ENCODE data around the gene EHMT1. TPM values are rescaled to one million over a fixed set of nuclear protein-coding genes. Genes with fewer than 3 reads are reported as not detected.

EHMT1 gene
- polyA plus RNA-seq (ENCODE audit: insufficient read length in 10 of 10) = 10 to 100 TPM; 35.8 to 56.6 (median 46.2) TPM
- long read RNA-seq, donor 1, partial matches to known transcripts = 0 of 1 reads
- long read RNA-seq, donor 1, other reads (novel, unspliced or antisense) = 0 of 1 reads
- long read RNA-seq, donor 2 = 0 reads
- long read RNA-seq, donor 3 = 0 reads
- long read RNA-seq, donor 4 = 0 reads
- long read RNA-seq, donor 5, partial matches to known transcripts = 5 of 6 reads
- long read RNA-seq, donor 5, other reads (novel, unspliced or antisense) = 0 of 6 reads
- long read RNA-seq, donor 6 = 0 reads
- long read RNA-seq, donor 7, partial matches to known transcripts = 0 of 4 reads
- long read RNA-seq, donor 7, other reads (novel, unspliced or antisense) = 0 of 4 reads
- long read RNA-seq, donor 8, full-length matches to known transcripts = 4 of 4 reads
- long read RNA-seq, donor 8, partial matches to known transcripts = 0 of 4 reads
- long read RNA-seq, donor 8, other reads (novel, unspliced or antisense) = 0 of 4 reads
- long read RNA-seq, donor 9, partial matches to known transcripts = 0 of 1 reads
- long read RNA-seq, donor 9, other reads (novel, unspliced or antisense) = 0 of 1 reads

- DNase-seq = peak; percentile 88 to 94 (median 93)
These were observed at the start of gene EHMT1 for GRCh38 chr9:137618105-137619067. Gene EHMT1 (plus strand): TSS chr9:137619005. CDS start chr9:137619029, 24 bp downstream.

- DNase-seq = no peak
These were observed 49.1 kb upstream of the EHMT1 start for GRCh38 chr9:137569609-137570203.

- no peak for DNase-seq
These were observed 48.2 kb upstream of the EHMT1 start for GRCh38 chr9:137570566-137570965.

- DNase-seq = no peak
These were observed 44.6 kb upstream of the EHMT1 start for GRCh38 chr9:137574192-137574591.

- no peak for DNase-seq
These were observed 43.5 kb upstream of the EHMT1 start for GRCh38 chr9:137575364-137575715.

- no peak for DNase-seq
These were observed 42.9 kb upstream of the EHMT1 start for GRCh38 chr9:137575716-137576411.

- peak; percentile 91 to 97 (median 96) for DNase-seq
These were observed 40.1 kb upstream of the EHMT1 start, which contains the start of gene DPH7 for GRCh38 chr9:137578518-137579258. Gene DPH7 (minus strand): TSS chr9:137578925. CDS start chr9:137578777, 148 bp downstream.

- DNase-seq = no peak
These were observed 39.6 kb upstream of the EHMT1 start for GRCh38 chr9:137579259-137579604.

GRCh38 chr9:137580209-137580953, 38.4 kb upstream of the EHMT1 start:
- DNase-seq = no peak

GRCh38 chr9:137580954-137581322, 37.9 kb upstream of the EHMT1 start:
- DNase-seq = no peak

- no peak for DNase-seq
These were observed 37.2 kb upstream of the EHMT1 start for GRCh38 chr9:137581361-137582285.

GRCh38 chr9:137582286-137582860, 36.4 kb upstream of the EHMT1 start:
- DNase-seq = no peak

GRCh38 chr9:137583347-137583746, 35.5 kb upstream of the EHMT1 start:
- DNase-seq = no peak

GRCh38 chr9:137583957-137584356, 34.8 kb upstream of the EHMT1 start:
- no peak for DNase-seq

- DNase-seq = no peak
These were observed 32.0 kb upstream of the EHMT1 start for GRCh38 chr9:137586854-137587253.

- no peak for DNase-seq
These were observed 30.5 kb upstream of the EHMT1 start for GRCh38 chr9:137588311-137588710.

- no peak for DNase-seq
These were observed 29.9 kb upstream of the EHMT1 start for GRCh38 chr9:137588891-137589290.

- no peak for DNase-seq
These were observed 29.2 kb upstream of the EHMT1 start for GRCh38 chr9:137589441-137590122.

All from muscle of back (tissue), 13 donors.